ENCODE results near the gene PLA2G5.

DNA sequence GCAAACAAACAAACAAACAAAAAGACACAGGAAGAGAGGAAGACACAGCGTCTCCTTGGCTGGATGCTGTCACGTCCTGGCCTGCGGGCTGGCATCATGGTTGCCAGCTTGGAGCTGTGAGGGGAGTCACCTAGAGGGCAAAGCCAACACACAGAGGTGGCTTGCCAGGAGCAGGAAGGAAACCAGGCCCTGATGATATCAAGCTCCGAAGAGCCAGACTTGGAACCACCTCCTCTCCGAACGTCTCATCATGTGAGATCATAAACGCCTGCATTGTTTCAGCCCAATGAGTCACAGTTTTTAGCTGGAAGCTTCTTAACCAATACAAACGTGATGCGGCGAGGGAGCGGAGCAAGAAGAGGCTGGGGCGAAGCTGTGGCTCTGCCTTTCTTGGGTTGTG is 40.7 kb downstream of the PLA2G5 start:
- no peak for TF ChIP-seq EZH2 (IDR thresholded peaks at IDR 0.05; ENCODE audit: borderline replicate concordance, low read length)
- TF ChIP-seq, protein P1, sequence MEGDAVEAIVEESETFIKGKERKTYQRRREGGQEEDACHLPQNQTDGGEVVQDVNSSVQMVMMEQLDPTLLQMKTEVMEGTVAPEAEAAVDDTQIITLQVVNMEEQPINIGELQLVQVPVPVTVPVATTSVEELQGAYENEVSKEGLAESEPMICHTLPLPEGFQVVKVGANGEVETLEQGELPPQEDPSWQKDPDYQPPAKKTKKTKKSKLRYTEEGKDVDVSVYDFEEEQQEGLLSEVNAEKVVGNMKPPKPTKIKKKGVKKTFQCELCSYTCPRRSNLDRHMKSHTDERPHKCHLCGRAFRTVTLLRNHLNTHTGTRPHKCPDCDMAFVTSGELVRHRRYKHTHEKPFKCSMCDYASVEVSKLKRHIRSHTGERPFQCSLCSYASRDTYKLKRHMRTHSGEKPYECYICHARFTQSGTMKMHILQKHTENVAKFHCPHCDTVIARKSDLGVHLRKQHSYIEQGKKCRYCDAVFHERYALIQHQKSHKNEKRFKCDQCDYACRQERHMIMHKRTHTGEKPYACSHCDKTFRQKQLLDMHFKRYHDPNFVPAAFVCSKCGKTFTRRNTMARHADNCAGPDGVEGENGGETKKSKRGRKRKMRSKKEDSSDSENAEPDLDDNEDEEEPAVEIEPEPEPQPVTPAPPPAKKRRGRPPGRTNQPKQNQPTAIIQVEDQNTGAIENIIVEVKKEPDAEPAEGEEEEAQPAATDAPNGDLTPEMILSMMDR (IDR thresholded peaks at IDR 0.05; ENCODE audit: low read length) = no peak

All from OCI-LY1 (cell line).